HG02884 (cell line): Measurements from ENCODE around the gene SDK2.

Source experiments
- ATAC-seq: cut with Tn5 transposase; IDR thresholded peaks from one replicate; pipeline ENCODE4 v1.9.1; 2021; ENCODE audit warnings: mild to moderate bottlenecking, moderate library complexity; ENCODE audit not compliant: unreplicated experiment

SDK2 gene

DNA sequence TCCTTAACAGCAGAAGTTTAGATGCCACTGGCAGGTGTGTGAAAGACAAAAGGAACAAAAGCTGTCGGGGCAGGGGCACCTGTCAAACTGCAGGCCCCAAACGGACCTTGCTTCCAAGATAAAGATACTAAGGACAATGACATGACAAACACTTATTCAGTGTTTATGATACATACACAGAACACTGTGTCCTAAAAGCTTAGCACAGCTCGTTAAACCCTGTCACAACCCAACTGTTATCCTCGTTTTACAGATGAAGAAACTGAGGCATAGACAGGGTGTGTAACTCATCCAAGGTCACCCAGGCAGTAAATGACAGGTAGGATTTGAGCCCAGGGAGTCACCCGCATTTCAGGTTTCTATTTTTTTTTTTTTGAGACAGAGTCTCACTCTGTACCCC, 9.6 kb downstream of the SDK2 start:
- no peak for ATAC-seq

DNA sequence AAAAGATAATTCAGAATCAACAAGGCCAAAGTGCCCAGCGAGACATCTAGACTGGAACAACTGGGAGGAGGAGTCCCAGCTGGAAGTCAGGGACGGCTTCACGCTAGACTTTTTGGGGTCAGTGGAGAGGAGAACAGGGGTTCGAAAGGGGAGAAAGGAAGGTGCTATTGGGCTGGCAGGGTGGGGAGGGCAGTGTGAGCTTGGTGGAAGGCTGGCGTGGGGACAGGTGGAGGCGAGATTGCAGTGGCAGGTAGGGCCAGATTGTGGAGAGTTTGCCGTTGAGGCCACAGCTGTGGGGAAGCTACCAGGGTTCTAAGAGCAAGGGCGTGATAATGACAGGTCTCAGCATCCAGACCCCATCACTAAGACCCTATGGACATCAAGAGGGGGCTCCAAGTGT, 10.5 kb downstream of the SDK2 start:
- no peak for ATAC-seq

DNA sequence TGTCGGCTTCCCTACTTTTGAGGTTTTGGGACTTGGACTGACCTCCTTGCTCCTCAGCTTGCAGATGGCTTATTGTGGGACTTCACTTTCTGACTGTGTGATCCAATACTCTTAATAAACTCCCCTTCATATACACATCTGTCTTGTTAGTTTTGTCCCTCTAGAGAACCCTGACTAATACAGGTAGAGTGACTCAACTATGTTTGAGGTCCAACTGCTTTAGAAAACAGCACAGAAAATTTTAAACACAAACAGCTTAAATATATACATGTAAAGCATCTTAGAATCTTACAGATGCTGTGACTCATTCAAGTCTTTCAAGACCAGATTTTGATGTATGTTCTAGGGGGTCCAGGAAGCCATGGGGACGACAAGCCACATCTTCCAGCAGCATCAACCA, 11.7 kb downstream of the SDK2 start:
- ATAC-seq: no peak

DNA sequence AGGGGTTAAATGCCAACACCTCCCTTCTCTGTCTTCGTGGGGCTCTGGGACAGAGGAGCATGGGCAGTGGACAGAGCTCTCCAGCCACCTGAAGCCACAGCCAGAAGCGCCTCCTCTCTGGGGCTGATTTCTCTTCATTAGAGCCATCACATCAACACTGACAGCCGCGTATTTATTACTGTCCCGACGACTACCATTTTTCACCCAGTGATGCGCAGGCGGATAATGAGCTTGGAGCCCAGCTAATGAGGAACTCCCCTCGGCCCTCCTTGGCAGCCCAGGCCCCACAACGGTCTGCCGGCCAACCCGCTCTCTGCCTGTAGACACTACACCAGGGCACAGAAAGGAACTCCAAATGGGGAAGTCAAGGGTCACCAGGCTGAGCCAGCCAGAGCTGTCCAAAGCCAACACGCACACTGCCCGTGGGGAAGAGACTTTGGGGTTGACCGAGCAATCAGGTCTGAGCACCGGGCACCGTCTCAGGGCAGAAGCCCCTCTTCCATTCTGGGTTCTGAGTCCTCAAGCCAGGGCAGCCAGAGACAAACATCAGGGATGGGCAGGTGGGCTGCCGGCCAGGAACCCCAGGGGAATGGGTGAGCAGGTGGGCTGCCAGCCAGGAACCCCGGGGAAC, 13.2 kb downstream of the SDK2 start:
- ATAC-seq: no peak

DNA sequence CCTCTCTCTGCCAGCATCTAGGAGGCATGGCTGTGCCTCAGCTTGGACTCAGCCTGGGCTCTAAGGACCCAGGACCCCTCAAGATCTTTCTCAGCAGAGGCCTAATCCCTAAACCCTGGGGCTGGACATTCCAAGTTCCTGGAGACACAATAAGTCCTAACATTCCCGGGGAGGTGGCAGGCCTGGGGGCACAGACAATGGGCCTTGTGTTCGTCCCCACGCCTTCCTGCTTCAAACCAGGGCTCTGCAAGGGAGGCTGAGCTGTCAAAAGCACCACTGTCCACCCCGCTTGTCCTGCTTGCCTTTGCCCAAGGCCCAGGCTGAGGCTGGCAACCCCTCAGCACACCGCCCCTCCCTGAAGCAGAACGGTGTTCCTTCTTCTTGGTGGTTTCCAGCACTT, 13.7 kb downstream of the SDK2 start:
- no peak for ATAC-seq

DNA sequence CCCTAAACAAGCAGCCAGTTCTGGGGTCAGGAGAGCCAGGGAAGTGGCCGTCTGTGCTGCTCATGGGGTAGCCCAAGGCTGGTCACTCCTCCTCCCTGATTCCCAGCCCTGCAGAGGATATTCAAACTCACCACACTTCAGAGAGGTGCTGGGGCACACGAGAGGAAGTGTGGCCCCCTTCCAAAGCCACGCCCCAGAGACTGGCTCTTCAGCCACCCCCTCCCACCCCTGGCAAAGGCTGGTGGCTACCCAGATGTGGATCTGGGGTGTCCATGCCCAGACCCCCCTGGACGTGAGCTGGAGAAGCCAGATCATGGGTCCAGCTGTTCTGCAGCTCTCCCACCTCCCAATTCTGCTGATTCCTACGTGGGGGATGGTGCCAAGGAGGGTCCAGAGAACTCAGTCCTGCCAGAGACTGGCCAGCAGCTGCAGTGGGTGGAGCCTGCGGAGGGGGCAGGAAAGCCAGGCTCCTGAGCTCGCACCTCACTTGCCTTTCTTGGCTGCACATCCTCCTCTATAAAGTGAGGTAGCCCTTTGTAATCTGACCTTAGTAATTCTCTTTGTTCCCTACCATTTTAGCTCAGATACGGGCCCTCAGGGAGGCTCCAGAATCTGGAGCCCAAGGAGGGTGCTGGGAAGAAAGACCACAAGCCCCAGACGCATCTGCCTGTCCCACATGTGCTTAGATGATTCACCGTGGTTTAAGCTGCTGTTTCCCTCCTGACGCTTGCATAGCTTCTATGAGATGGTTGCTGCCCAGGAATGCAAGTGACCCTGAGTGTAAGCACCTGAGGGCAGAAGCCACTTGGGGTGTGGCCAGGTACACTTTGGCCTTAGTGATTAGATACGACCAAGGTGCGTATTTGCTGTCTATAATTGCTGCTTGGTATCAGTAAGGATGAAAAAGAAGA, 15.3 kb downstream of the SDK2 start:
- no peak for ATAC-seq

DNA sequence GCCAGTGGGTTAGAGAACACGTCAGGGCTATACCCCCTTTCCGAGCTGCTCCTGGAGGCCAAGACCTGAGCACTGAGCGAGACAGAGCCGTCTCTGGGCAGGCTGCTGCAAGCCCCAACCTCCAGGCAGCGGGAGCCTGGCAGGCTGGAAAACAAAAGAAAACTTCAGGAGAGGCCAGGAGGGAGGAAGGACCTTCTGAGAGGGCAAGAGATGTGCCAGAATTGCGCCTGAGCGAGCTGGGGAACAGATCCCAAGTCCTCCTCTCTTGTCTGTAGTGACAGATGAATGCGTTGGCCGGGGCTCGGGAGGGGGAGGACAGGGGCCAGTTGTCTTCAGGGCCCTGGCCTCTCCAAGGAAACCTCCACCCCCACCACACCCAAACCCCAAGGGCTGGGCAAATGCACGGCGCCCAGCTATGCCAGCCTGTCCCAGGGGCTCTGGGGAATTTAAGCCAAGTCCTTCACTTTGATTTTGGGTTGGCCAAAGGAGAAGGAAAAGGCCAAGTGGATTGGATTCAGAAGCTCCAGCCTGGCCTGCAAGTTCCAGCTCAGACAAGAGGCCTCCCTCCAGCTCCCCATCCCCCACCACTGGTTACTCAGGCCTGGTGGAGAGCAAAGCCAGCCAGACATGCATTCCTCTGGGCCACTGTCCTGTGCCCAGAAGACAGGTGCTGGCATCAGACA, 18.1 kb downstream of the SDK2 start:
- ATAC-seq: no peak

DNA sequence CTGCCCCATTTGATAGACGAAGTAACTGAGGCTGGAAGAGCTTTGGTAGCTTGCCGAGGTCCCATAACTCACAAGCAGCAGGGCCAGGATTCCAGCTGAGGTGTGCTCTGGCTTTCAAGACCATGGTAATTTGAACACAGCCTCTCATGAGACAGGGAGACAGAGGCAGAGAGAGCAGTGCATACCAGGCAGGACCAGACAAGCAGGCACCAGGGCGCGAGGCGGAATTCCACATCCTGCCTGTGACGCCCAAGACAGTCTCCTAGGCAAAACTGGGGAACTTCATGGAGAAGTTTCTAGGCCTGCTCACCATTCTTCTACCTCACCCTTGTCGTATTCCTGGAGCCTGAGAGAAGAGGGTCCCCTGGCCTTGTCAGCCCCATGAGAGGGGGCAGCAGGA, 19.2 kb downstream of the SDK2 start:
- no peak for ATAC-seq

DNA sequence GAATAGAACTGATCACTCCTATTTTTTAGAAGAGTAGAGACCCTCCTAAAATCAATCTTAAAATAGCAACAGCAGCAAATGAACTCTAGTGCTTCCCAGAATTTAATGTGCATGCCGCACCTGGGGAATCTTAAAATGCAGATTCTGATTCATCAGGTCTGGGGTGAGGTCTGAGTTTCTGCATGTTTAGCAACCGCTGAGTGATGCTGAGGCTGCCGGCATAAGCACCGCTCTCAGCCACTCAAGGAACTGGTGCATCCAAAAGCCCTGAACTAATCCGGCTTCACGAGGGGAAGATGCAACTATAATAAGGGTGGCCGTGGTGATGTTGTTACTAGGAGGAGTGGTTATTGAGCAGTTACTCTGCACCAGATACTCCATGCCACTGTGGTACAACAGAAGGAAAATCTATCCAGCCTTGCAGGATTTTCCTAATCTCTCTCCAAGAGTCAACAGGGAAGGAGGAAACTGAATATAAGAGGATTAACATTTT, 19.7 kb downstream of the SDK2 start:
- no peak for ATAC-seq

DNA sequence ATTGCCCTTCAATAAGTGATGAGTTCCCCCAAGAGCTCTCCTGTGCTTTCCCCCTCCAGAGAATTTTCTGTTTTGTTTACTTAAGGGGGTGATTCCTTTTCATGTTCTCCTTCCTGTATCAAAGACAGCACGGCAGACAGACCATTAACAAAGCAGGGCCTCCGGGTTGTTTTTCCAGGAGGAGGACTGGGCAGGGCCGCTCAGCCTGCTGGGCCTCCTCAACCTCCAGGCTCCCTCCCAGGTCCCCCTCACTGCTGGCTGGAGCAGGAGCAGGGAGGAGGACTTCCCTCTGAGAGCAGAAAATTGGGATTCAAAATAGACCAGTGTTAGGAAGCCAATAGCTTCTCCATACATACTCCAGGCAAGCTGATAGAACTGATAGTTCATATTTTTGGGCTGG, 20.4 kb downstream of the SDK2 start:
- no peak for ATAC-seq

DNA sequence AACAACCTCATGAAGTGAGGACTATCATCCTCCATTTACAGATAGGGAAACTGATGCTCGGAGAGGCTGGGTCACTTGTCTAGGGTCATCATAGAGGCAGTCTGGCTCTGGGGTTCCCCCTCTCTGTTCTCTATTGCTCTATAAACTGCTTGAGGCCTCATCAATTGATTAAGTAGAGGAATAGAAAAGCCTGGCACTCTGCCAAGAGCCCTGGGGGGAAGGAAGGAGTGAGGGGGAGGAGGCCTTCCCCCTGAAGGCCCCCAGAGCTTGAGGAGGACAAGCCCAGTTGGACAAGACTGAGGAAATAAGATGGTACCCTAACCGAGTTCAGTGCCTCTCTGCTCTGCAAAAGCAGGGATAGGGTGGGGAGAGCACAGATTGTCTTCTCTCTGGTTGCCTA, 21.0 kb downstream of the SDK2 start:
- no peak for ATAC-seq

DNA sequence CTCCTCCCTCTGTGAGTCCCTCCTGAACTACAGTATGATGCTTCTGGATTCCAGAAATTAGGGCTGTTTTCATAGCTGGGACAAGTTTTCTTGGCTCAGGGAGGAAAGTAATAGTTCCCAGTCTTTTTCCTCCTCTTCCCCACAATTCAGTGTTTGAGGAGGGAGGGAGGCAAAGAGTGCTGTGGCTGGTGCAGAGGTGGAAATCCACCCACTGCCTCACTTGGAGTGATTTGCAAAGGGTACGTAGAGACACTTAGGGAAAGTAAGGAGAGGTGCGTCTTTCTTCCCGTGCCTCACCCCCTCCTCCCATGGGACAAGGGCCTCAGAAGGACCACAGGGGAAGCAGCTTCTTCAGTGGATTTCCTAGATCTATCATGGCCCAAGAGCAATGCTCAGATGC, 21.9 kb downstream of the SDK2 start:
- no peak for ATAC-seq

DNA sequence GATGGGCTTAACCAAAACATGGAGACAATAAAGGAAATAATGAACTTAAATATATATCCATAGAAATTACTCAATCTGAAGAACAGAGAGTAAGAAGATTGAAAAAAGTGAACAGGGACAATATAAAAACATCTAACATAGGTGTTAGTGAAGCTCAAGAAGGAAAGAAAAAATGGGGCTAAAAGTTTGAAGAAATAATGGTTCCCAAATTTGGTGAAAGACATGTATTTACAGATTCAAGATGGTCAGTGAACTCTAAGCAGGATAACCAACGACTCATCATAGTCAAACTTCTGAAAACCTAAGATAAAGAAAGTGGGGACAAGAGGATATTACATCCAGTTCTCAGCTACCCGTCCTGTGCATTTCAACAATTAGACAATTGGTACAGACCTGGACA, 22.6 kb downstream of the SDK2 start:
- no peak for ATAC-seq

DNA sequence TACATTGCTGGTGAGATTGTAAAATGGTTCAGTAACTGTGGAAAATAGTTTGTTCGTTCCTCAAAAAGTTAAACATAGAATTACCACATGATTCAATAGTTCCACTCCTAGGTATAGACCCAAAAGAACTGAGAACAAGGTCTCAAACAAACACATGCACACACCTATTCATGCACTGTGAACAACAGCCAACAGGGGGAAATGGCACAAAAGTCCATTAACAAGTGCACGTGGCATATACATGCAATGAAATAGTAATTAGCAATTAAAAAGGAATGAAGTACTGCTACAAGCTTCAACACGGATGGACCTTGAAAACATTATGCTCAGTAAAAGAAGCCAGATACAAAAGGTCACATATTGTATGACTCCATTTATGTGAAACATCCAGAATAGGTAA, 23.8 kb downstream of the SDK2 start:
- ATAC-seq: no peak

DNA sequence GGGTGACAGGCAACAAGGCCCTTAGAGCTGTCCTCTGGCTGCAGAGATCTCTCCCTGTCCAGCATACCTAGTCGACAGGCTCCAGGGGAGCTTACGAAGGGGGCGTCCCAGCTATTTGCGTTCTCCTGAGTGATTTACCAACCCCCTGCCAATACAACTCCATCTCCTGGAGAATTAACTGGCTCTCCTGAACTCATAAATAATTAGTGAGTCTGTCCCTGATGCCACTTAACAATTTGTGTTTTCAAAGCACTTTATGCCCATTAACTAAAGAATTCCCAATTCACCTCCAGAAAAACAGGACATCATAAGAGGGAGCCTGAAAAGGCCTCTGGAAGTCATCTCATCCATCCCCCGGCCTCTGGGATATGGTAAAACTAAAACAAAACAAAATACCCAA, 26.7 kb downstream of the SDK2 start:
- no peak for ATAC-seq

DNA sequence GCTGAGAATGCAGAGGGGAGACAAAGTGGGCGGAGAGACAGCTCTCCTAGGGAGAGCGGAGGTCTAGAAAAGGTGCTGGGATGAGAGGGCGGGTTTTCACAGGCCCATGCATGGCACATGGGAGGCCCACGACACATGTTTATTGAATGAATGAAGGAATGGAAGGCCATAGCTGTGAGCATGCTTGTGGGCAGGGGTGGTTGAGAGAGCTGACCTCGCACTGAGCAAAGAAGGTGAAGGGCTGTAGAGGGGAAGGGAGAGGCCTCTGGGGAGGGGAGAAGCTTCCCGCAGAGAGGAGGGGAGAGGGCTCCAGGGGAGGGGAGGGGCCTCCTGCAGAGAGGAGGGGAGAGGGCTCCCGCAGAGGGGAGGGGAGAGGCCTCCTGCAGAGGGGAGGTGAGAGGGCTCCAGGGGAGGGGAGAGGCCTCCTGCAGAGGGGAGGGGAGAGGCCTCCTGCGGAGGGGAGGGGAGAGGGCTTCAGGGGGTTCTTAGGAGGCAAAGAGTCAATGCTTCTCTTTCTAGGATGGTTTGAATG, 27.3 kb downstream of the SDK2 start:
- ATAC-seq: no peak

DNA sequence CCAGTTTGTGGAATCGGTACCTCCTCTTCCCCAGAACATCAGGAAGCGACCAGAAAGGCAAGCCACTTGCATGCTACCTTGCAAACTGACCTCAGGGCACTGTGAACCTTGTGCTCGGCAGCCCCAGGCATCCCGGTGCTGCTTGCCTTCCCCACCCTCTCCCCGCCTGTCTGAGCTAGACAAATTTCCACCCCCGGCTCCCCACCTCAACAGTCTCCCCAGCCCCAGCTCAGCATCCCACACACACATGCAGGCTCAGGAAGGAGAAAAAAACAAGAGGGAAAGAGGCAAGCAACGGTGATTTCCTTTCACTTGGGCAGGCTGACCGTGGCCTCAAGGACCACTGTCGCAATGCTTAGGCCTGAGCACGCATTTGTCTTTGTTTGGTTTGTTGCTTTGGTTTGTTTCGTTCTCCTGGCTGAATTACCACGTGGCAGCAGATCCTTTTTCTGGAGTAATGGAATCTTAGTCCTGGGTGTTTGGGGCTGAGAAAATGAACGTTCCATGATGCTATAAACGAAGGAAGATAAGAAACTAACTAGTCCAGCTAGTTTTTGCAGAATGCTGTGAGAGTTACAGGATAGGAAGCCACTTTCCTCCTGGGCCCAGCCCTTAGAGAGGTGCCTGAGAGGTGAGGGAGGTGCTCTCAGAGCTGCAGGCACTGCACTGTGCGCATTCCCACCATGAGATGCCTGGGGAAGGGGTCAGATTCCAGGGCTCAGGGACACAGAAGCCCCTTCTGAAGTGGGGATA, 27.9 kb downstream of the SDK2 start:
- no peak for ATAC-seq

DNA sequence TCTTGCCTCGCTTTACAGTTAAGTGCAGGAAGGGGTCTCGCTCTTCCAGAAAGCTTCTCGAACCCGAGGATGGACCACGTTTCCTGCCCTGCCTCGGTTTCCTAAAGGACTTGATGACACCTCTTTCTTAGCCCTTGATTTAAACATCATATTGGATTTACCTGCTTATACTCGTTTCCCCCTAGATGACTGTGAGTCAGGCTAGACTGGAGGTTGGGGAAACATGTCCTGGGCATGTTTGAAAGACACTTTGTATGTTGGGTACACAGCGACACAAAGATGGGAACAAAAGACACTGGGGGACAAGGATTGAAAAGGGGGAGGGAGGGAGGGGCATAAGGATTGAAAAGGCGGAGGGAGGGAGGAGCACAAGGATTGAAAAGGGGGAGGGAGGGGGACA, 30.0 kb downstream of the SDK2 start:
- ATAC-seq: no peak

DNA sequence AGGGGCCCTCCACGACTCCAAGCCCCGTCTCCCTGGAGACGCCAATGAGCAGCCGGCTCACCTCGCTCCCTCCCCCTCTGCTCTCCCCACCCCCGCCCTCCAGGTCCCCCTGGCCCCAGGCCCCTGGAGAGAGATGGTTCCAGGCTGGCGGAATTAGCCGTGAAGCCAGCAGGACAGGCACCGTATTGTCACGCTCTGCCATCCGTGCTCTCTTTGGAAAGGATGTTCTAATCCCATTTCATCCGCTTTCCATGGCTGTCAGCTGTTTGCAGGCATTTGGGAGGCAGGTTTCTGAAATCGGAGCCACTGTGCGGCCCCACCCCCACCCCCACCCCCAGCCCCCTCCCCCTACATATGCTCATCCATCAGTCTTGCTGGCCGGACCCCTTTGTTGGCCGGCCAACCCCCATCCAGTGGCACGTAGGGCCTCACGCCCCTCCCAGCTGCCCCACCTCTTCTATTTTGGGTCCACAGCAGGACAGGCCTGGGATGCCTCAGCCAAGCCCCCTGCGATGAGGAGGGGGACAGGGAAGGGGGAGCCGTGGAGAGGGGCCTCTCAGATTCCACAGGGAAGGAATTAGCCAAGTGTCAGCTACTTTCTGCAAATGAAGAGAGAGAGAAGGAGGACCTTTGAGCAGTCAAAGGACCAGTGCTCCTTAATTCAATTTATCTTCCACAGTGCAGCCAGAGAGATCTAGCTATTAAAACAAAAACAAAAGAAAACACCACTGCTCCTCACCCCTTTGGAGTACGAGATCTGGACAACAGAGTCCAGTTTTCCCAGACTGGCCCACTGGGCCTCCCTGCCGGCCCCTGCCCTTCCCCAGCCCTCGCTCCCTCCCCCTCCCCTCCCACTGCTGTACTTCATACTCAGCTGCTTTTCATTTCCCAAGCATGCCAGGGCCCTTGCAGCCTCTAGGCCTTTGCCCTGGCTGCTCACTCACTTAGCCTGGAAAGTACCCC, 30.7 kb downstream of the SDK2 start:
- ATAC-seq: no peak

DNA sequence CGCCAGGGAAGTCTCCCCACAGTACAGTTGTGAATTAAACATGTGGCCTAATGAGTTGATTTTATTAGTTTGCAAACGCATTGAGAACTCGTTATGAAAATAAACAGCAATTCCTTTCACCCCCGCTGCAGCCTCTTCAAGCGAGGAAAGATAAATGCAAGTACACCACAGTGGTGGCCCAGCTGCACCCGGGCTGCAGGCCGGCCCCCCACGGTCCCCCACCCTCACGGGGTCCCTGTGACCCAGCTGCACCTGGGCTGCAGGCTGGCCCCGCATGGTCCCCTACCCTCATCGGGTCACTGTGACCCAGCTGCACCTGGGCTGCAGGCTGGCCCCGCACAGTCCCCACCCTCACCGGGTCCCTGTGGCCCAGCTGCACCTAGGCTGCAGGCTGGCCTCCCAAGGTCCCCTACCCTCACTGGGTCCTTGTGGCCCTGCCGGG, 32.2 kb downstream of the SDK2 start:
- ATAC-seq: no peak
